SK-N-SH (cell line): ENCODE measurements around the gene THSD4. TPM values are rescaled to one million over a fixed set of nuclear protein-coding genes. Genes with fewer than 3 reads are reported as not detected.
A peak's percentile ranks its signal among the peaks of the same experiment; 100 is the strongest.

Experiments used
- CTCF ChIA-PET: fragments of 300-600, 350-600 bp; formaldehyde crosslinking; extraction: SDS; loops from one replicate; lab custom pipeline; 2021; lab: Yijun Ruan, JAX
- POLR2A ChIA-PET: fragments of 350-600 bp; sonication (Branson Sonifier 250); formaldehyde crosslinking; extraction: SDS; loops from one replicate; lab custom pipeline; 2020; ENCODE audit warnings: antibody characterized with exemption, inconsistent platforms; lab: Yijun Ruan, JAX
- DNase-seq: peaks from one replicate; pipeline ENCODE4 v3.0.0; 2012
- H2AFZ ChIP-seq: fragments of 200-600 bp; sonication (generic); 2 replicates; pipeline ENCODE4 v1.8.1; 2016; ENCODE audit warnings: antibody characterized with exemption, mild to moderate bottlenecking, low read depth
- H3F3A ChIP-seq: fragments of 200-600 bp; sonication (generic); replicated peaks from 2 replicates; pipeline ENCODE3; 2016; ENCODE audit warnings: antibody characterized with exemption, mild to moderate bottlenecking; ENCODE audit not compliant: insufficient read depth
- H3K27ac ChIP-seq, 2 experiments: fragments of 200-500 bp in 1 of 2; fragments of 200-600 bp in 1 of 2; sonication (Bioruptor generic) in 1 of 2; sonication (generic), shearing (Covaris generic) in 1 of 2; 2 replicates each; pipeline versions ENCODE4 v1.5.1 to v1.6.1; 2014 to 2016; ENCODE audit warnings: low read depth in 2 of 2, inconsistent platforms in 1 of 2, low read length in 1 of 2, mild to moderate bottlenecking in 1 of 2, mixed read lengths in 1 of 2
- H3K27me3 ChIP-seq: fragments of 200-600 bp; sonication (generic), shearing (Covaris generic); 2 replicates; pipeline ENCODE4 v1.6.1; 2016; ENCODE audit warnings: mixed run types; ENCODE audit not compliant: insufficient read depth
- H3K36me3 ChIP-seq, 2 experiments: fragments of 200-500 bp in 1 of 2; fragments of 200-600 bp in 1 of 2; sonication (Bioruptor generic) in 1 of 2; sonication (generic) in 1 of 2; replicated peaks in 1 of 2; 2 replicates each; pipeline versions ENCODE3 to v1.5.1; 2014 to 2016; ENCODE audit warnings: low read length in 1 of 2, mild to moderate bottlenecking in 1 of 2; ENCODE audit not compliant: insufficient read depth in 2 of 2, control insufficient read depth in 1 of 2
- H3K4me1 ChIP-seq, 2 experiments: fragments of 200-500 bp in 1 of 2; fragments of 200-600 bp in 1 of 2; sonication (Bioruptor generic) in 1 of 2; sonication (generic), shearing (Covaris generic) in 1 of 2; 2 replicates each; pipeline versions ENCODE4 v1.5.1 to v1.6.1; 2014 to 2016; ENCODE audit warnings: low read depth in 1 of 2, low read length in 1 of 2, mixed run types in 1 of 2; ENCODE audit not compliant: insufficient read depth in 2 of 2, control insufficient read depth in 1 of 2
- H3K4me2 ChIP-seq: fragments of 200-600 bp; sonication (generic), shearing (Covaris generic); 2 replicates; pipeline ENCODE4 v1.6.1; 2017; ENCODE audit warnings: mixed run types
- H3K4me3 ChIP-seq, 2 experiments: fragments of 200-500 bp in 1 of 2; fragments of 200-600 bp in 1 of 2; sonication (Bioruptor generic) in 1 of 2; sonication (generic), shearing (Covaris generic) in 1 of 2; 2 replicates each; pipeline versions ENCODE4 v1.5.1 to v1.8.1; 2014 to 2016; ENCODE audit warnings: low read depth in 2 of 2, inconsistent platforms in 1 of 2, low read length in 1 of 2, mild to moderate bottlenecking in 1 of 2, mixed read lengths in 1 of 2, moderate library complexity in 1 of 2
- H3K79me2 ChIP-seq: fragments of 200-600 bp; sonication (generic); 2 replicates; pipeline ENCODE4 v1.8.1; 2017; ENCODE audit warnings: mild to moderate bottlenecking; ENCODE audit not compliant: insufficient read depth
- H3K9ac ChIP-seq: fragments of 200-600 bp; sonication (generic); 2 replicates; pipeline ENCODE4 v1.6.1; 2017; ENCODE audit warnings: mixed run types
- H3K9me2 ChIP-seq: fragments of 200-600 bp; sonication (generic); 2 replicates; pipeline ENCODE4 v1.6.1; 2017; ENCODE audit warnings: mixed run types
- H3K9me3 ChIP-seq: fragments of 200-600 bp; sonication (generic); 2 replicates; pipeline ENCODE4 v1.6.1; 2017; ENCODE audit warnings: mixed run types, mild to moderate bottlenecking, moderate library complexity
- H4K20me1 ChIP-seq: fragments of 200-600 bp; sonication (generic); 2 replicates; pipeline ENCODE4 v1.6.1; 2017; ENCODE audit warnings: mild to moderate bottlenecking, mixed run types; ENCODE audit not compliant: insufficient read depth
- TCF12 ChIP-seq: IDR thresholded peaks from 2 replicates; pipeline ENCODE4 v1.4.0; 2012
- ZBTB33 ChIP-seq: IDR thresholded peaks from 2 replicates; pipeline ENCODE4 v1.4.0; 2012; ENCODE audit warnings: low read depth, borderline replicate concordance
- WGBS: methylation state at CpG from one replicate; pipeline ENCODE4 v1.1.6; 2017; ENCODE audit warnings: low lambda C conversion rate; 5-methylcytosine and 5-hydroxymethylcytosine counted together
- polyA plus RNA-seq, 3 experiments: library from polyadenylated mRNA; depleted of rRNA; stranded (reverse); fragments of >200 nt; gene quantifications; 2 replicates each; pipeline ENCODE4 v1.2.3, GENCODE V29; 2012
- TF ChIP-seq, protein P1 (sequence below): fragments of 150-350 bp; IDR thresholded peaks from 2 replicates; pipeline ENCODE4 v1.6.1; 2017; ENCODE audit warnings: antibody characterized with exemption, low read length, low read depth, borderline replicate concordance
- TF ChIP-seq, protein P2 (sequence below): IDR thresholded peaks from 2 replicates; pipeline ENCODE4; 2012

The THSD4 gene
- polyA plus RNA-seq, 1 of the 3 experiments (the other 2 are of a cell fraction): 79.1 TPM

GRCh38 chr15:71643918-71644317 lies 528.6 kb downstream of the THSD4 start:
- no peaks in the 10 kb centered on the region for H3K9me2 ChIP-seq
- H4K20me1 ChIP-seq: no peaks in the 10 kb centered on the region
- no peaks in the 10 kb centered on the region for H3F3A ChIP-seq
- 91% methylated on average over 2 of the region's 2 CpGs for WGBS
- no peaks in the 10 kb centered on the region for H3K27me3 ChIP-seq
- no peak overlapping the region for H3K9ac ChIP-seq
- no peaks in the 10 kb centered on the region for H3K36me3 ChIP-seq
- H3K79me2 ChIP-seq: no peaks in the 10 kb centered on the region
- H2AFZ ChIP-seq: no peak overlapping the region
- TF ChIP-seq, protein P1, sequence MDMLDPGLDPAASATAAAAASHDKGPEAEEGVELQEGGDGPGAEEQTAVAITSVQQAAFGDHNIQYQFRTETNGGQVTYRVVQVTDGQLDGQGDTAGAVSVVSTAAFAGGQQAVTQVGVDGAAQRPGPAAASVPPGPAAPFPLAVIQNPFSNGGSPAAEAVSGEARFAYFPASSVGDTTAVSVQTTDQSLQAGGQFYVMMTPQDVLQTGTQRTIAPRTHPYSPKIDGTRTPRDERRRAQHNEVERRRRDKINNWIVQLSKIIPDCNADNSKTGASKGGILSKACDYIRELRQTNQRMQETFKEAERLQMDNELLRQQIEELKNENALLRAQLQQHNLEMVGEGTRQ: no peak
- TF ChIP-seq, protein P2, sequence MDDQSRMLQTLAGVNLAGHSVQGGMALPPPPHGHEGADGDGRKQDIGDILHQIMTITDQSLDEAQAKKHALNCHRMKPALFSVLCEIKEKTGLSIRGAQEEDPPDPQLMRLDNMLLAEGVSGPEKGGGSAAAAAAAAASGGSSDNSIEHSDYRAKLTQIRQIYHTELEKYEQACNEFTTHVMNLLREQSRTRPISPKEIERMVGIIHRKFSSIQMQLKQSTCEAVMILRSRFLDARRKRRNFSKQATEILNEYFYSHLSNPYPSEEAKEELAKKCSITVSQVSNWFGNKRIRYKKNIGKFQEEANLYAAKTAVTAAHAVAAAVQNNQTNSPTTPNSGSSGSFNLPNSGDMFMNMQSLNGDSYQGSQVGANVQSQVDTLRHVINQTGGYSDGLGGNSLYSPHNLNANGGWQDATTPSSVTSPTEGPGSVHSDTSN: 0 out of 2 replicates have a peak, but pooled peaks have one; percentile 13
- H3K4me2 ChIP-seq: no peak overlapping the region
- ChIA-PET POLR2A (no interaction called here), CTCF (interaction anchor here (1.0 to 2.0 kb wide), 3 partner anchors 9 to 68 kb away, joined by 3 to 7 read pairs (median 3); no protein-coding TSS in a partner anchor)
- no peak overlapping the region for H3K27ac ChIP-seq
- H3K4me3 ChIP-seq: no peak overlapping the region
- H3K4me1 ChIP-seq: peaks cover 0 to 16% of the 10 kb centered on the region in 2 experiments; a peak in 1 of 4 replicates
- H3K9me3 ChIP-seq: no peaks in the 10 kb centered on the region
- DNase-seq: no peak

GRCh38 chr15:71646767-71647486 lies 531.7 kb downstream of the THSD4 start:
- H3K36me3 ChIP-seq: no peaks in the 10 kb centered on the region
- TF ChIP-seq, protein P2: peak; percentile 5; the same call in 1 of the 2 replicates
- peak; percentile 5; the same call in 1 of the 2 replicates for TF ChIP-seq TCF12
- no peak for TF ChIP-seq ZBTB33
- DNase-seq: no peak
- H3K4me2 ChIP-seq: no peak overlapping the region
- no peaks in the 10 kb centered on the region for H3K9me2 ChIP-seq
- H3K9me3 ChIP-seq: no peaks in the 10 kb centered on the region
- 77% methylated on average over 5 of the region's 5 CpGs for WGBS
- no peak overlapping the region for H3K4me3 ChIP-seq
- no peak overlapping the region for H2AFZ ChIP-seq
- no peaks in the 10 kb centered on the region for H3K79me2 ChIP-seq
- no peaks in the 10 kb centered on the region for H4K20me1 ChIP-seq
- ChIA-PET CTCF (interaction anchor here (0.8 to 1.1 kb wide), 2 partner anchors 10 to 72 kb away, joined by 3 to 4 read pairs; no protein-coding TSS in a partner anchor), POLR2A (no interaction called here)
- H3K9ac ChIP-seq: no peak overlapping the region
- H3F3A ChIP-seq: no peaks in the 10 kb centered on the region
- peaks cover 2 to 16% of the 10 kb centered on the region in 2 experiments; a peak in 2 of 4 replicates for H3K4me1 ChIP-seq
- no peaks in the 10 kb centered on the region for H3K27me3 ChIP-seq
- H3K27ac ChIP-seq: peak overlapping the region in 1 of 2 experiments; percentile 71; a peak in 2 of 4 replicates
